IMR-90 (cell line): Measurements from ENCODE around the gene DSCAML1. TPM values are rescaled to one million over a fixed set of nuclear protein-coding genes. Genes with fewer than 3 reads are reported as not detected.

Source experiments
- ATAC-seq: fragments of 200-7000 bp; cut with Tn5 transposase; 2 replicates; pipeline ENCODE4 v1.9.1; 2020; ENCODE audit warnings: low read depth, mild to moderate bottlenecking, moderate library complexity
- BruUV-seq: library from RNA; stranded (reverse); fragments of 400-500 nt; replicated peaks from 2 replicates; lab custom pipeline; 2021; lab: Mats Ljungman, UMichigan
- CTCF ChIA-PET: fragments of 300-600 bp; formaldehyde crosslinking; extraction: SDS; loops from one replicate; lab custom pipeline; 2021; ENCODE audit warnings: antibody characterized with exemption; lab: Yijun Ruan, JAX
- POLR2A ChIA-PET: fragments of 300-600 bp; sonication (Branson Sonifier 250); formaldehyde crosslinking; loops from one replicate; lab custom pipeline; 2022; ENCODE audit warnings: antibody characterized with exemption; ENCODE audit not compliant: unreplicated experiment; lab: Charles Lee
- DNase-seq: peaks from one replicate; pipeline ENCODE4 v3.0.0; 2013
- H2AFZ ChIP-seq: replicated peaks from 2 replicates; pipeline ENCODE3; 2013; ENCODE audit warnings: low read length, mild to moderate bottlenecking; ENCODE audit not compliant: poor library complexity
- H2AK5ac ChIP-seq: 2 replicates; pipeline ENCODE4 v1.6.1; 2013; ENCODE audit warnings: low read depth, low read length, inconsistent platforms
- H2AK9ac ChIP-seq: replicated peaks from 2 replicates; pipeline ENCODE3; 2013; ENCODE audit warnings: mild to moderate bottlenecking, low read depth, low read length, moderate library complexity; ENCODE audit not compliant: poor library complexity
- H2BK120ac ChIP-seq: 2 replicates; pipeline ENCODE4 v1.6.1; 2013; ENCODE audit warnings: low read depth, low read length, inconsistent platforms
- H2BK15ac ChIP-seq: 3 replicates; pipeline ENCODE4 v1.6.1; 2013; ENCODE audit warnings: low read depth, low read length, inconsistent platforms
- H2BK20ac ChIP-seq: 2 replicates; pipeline ENCODE4 v1.6.1; 2013; ENCODE audit warnings: low read depth, mild to moderate bottlenecking, inconsistent platforms, low read length, moderate library complexity
- H2BK5ac ChIP-seq: 2 replicates; pipeline ENCODE4 v1.6.1; 2013; ENCODE audit warnings: mild to moderate bottlenecking, low read depth, low read length, inconsistent platforms; ENCODE audit not compliant: poor library complexity, severe bottlenecking
- H3K14ac ChIP-seq: replicated peaks from 2 replicates; pipeline ENCODE4 v1.6.1; 2013; ENCODE audit warnings: low read depth, low read length, inconsistent platforms
- H3K18ac ChIP-seq: 2 replicates; pipeline ENCODE4 v1.6.1; 2013; ENCODE audit warnings: low read depth, low read length, control low read depth
- H3K23ac ChIP-seq: 2 replicates; pipeline ENCODE4 v1.6.1; 2013; ENCODE audit warnings: low read depth, low read length, inconsistent platforms
- H3K27ac ChIP-seq: 2 replicates; pipeline ENCODE4 v1.5.1; 2013; ENCODE audit warnings: mild to moderate bottlenecking, control low read depth, low read length; ENCODE audit not compliant: insufficient read depth
- H3K27me3 ChIP-seq: 2 replicates; pipeline ENCODE4 v1.6.1; 2013; ENCODE audit warnings: low read length; ENCODE audit not compliant: control insufficient read depth, insufficient read depth
- H3K36me3 ChIP-seq: 2 replicates; pipeline ENCODE4 v1.6.1; 2013; ENCODE audit warnings: low read length, mixed read lengths; ENCODE audit not compliant: control insufficient read depth, insufficient read depth
- H3K4ac ChIP-seq: 2 replicates; pipeline ENCODE4 v1.6.1; 2013; ENCODE audit warnings: low read depth, low read length, inconsistent platforms
- H3K4me1 ChIP-seq: 2 replicates; pipeline ENCODE4 v1.6.1; 2013; ENCODE audit warnings: low read length, mixed read lengths; ENCODE audit not compliant: control insufficient read depth, insufficient read depth
- H3K4me2 ChIP-seq: 2 replicates; pipeline ENCODE4 v1.6.1; 2013; ENCODE audit warnings: low read depth, mild to moderate bottlenecking, control low read depth, low read length, moderate library complexity
- H3K4me3 ChIP-seq: 2 replicates; pipeline ENCODE4 v1.5.1; 2013; ENCODE audit warnings: low read depth, mild to moderate bottlenecking, control low read depth, low read length, moderate library complexity; ENCODE audit not compliant: insufficient read depth
- H3K56ac ChIP-seq: 2 replicates; pipeline ENCODE4 v1.6.1; 2013; ENCODE audit warnings: low read length, inconsistent platforms; ENCODE audit not compliant: insufficient read depth; ENCODE audit errors: extremely low read depth
- H3K79me1 ChIP-seq, 2 experiments: 2 replicates each; pipeline ENCODE4 v1.6.1; 2013; ENCODE audit warnings: low read length in 2 of 2, inconsistent platforms in 1 of 2, low read depth in 1 of 2
- H3K9ac ChIP-seq: 2 replicates; pipeline ENCODE4 v1.6.1; 2013; ENCODE audit warnings: low read depth, low read length, control low read depth
- H3K9me1 ChIP-seq: 2 replicates; pipeline ENCODE4 v1.6.1; 2013; ENCODE audit warnings: low read length, inconsistent platforms; ENCODE audit not compliant: insufficient read depth
- H3K9me3 ChIP-seq: 2 replicates; pipeline ENCODE4 v1.6.1; 2013; ENCODE audit warnings: low read length; ENCODE audit not compliant: control insufficient read depth, insufficient read depth
- H4K20me1 ChIP-seq: 2 replicates; pipeline ENCODE4 v1.6.1; 2013; ENCODE audit warnings: low read length, inconsistent platforms; ENCODE audit not compliant: insufficient read depth
- H4K5ac ChIP-seq: 2 replicates; pipeline ENCODE4 v1.6.1; 2013; ENCODE audit warnings: mild to moderate bottlenecking, low read depth, low read length, control low read depth
- H4K8ac ChIP-seq, 2 experiments: 2 replicates each; pipeline ENCODE4 v1.6.1; 2013; ENCODE audit warnings: low read depth in 2 of 2, low read length in 2 of 2, control low read depth in 1 of 2, inconsistent platforms in 1 of 2
- H4K91ac ChIP-seq: 2 replicates; pipeline ENCODE4 v1.6.1; 2013; ENCODE audit warnings: low read depth, low read length, inconsistent platforms; ENCODE audit not compliant: insufficient read depth
- BHLHE40 ChIP-seq: fragments of 150-350 bp; IDR thresholded peaks from 2 replicates; pipeline ENCODE4 v1.6.1; 2016; ENCODE audit warnings: mild to moderate bottlenecking, low read depth, low read length
- CEBPB ChIP-seq: IDR thresholded peaks from 2 replicates; pipeline ENCODE4 v1.6.1; 2012; ENCODE audit warnings: low read depth, low read length, improper control_type of control experiment
- CHD1 ChIP-seq: IDR thresholded peaks from 2 replicates; pipeline ENCODE4 v1.6.1; 2012; ENCODE audit warnings: low read depth, low read length, improper control_type of control experiment
- FOS ChIP-seq: fragments of 150-350 bp; IDR thresholded peaks from 2 replicates; pipeline ENCODE4 v1.6.1; 2016; ENCODE audit warnings: low read depth, low read length
- MAFK ChIP-seq: IDR thresholded peaks from 2 replicates; pipeline ENCODE4 v1.6.1; 2012; ENCODE audit warnings: low read depth, low read length, improper control_type of control experiment
- MAZ ChIP-seq: IDR thresholded peaks from 2 replicates; pipeline ENCODE4 v1.6.1; 2012; ENCODE audit warnings: low read depth, mild to moderate bottlenecking, low read length, improper control_type of control experiment, moderate library complexity, borderline replicate concordance
- MXI1 ChIP-seq: IDR thresholded peaks from 2 replicates; pipeline ENCODE4 v1.6.1; 2012; ENCODE audit warnings: low read depth, mild to moderate bottlenecking, low read length, moderate library complexity, borderline replicate concordance
- NFE2L2 ChIP-seq: fragments of 150-350 bp; IDR thresholded peaks from 2 replicates; pipeline ENCODE4 v1.6.1; 2016; ENCODE audit warnings: low read depth, mild to moderate bottlenecking, low read length
- POLR2A ChIP-seq: IDR thresholded peaks from 2 replicates; pipeline ENCODE4 v1.6.1; 2012; ENCODE audit warnings: mild to moderate bottlenecking, low read depth, low read length
- RAD21 ChIP-seq: IDR thresholded peaks from 2 replicates; pipeline ENCODE4 v1.6.1; 2012; ENCODE audit warnings: low read length, improper control_type of control experiment
- RCOR1 ChIP-seq: IDR thresholded peaks from 2 replicates; pipeline ENCODE4 v1.6.1; 2012; ENCODE audit warnings: mild to moderate bottlenecking, low read length, improper control_type of control experiment; ENCODE audit not compliant: insufficient replicate concordance
- RFX5 ChIP-seq: IDR thresholded peaks from 2 replicates; pipeline ENCODE4 v1.8.0; 2012; ENCODE audit warnings: low read depth, mild to moderate bottlenecking, low read length, moderate library complexity
- SMC3 ChIP-seq: fragments of 150-350 bp; IDR thresholded peaks from 2 replicates; pipeline ENCODE4 v1.6.1; 2016; ENCODE audit warnings: low read depth, mild to moderate bottlenecking, antibody characterized with exemption, low read length, moderate library complexity
- WGBS, 2 experiments: methylation state at CpG; one replicate each; pipeline versions ENCODE4 v1.1.5 to v1.1.7; 2013; ENCODE audit warnings: missing lambda C conversion rate in 2 of 2; ENCODE audit not compliant: insufficient read length in 1 of 2; ENCODE audit errors: extremely low coverage in 2 of 2; 5-methylcytosine and 5-hydroxymethylcytosine counted together
- dilution Hi-C: fragments of 300-500 bp; cut with HindIII; formaldehyde crosslinking; loops from one replicate; pipeline ENCODE4 v1.14.3; 2018; ENCODE audit warnings: low sequenced_read_pairs; ENCODE audit not compliant: unreplicated experiment
- in situ Hi-C: fragments of 300-500 bp; cut with MboI; formaldehyde crosslinking; loops from 3 replicates; pipeline ENCODE4 v1.14.3; 2019; ENCODE audit warnings: low sequenced_read_pairs, inconsistent platforms, mixed read lengths
- intact Hi-C: fragments of 100-400 bp; cut with micrococcal nuclease; formaldehyde crosslinking; loops from 2 replicates; pipeline ENCODE4 v1.10.0; 2022
- polyA plus RNA-seq, 3 experiments: library from polyadenylated mRNA; depleted of rRNA; stranded (reverse); fragments of >200 nt; gene quantifications; 2 replicates each; pipeline ENCODE4 v1.2.3, GENCODE V29; 2012; ENCODE audit warnings: low replicate concordance in 1 of 3
- total RNA-seq: library from RNA; depleted of rRNA; stranded (reverse); fragments of >200 nt; gene quantifications from 2 replicates; pipeline ENCODE4 v1.2.3, GENCODE V29; 2012
- TF ChIP-seq, protein P1 (sequence below): fragments of 150-350 bp; IDR thresholded peaks from 2 replicates; pipeline ENCODE4 v1.6.1; 2017; ENCODE audit warnings: mild to moderate bottlenecking, antibody characterized with exemption, low read length, low read depth
- TF ChIP-seq, protein P2 (sequence below): conservative IDR thresholded peaks from 2 replicates; pipeline ENCODE4 v1.5.1; 2012; ENCODE audit warnings: mild to moderate bottlenecking, low read depth, low read length, improper control_type of control experiment
- TF ChIP-seq, protein P3 (sequence below): fragments of 150-350 bp; IDR thresholded peaks from 2 replicates; pipeline ENCODE4 v1.6.1; 2016; ENCODE audit warnings: low read depth, mild to moderate bottlenecking, low read length, moderate library complexity, borderline replicate concordance

DSCAML1 gene
- total and polyA plus RNA-seq, 2 of the 4 experiments (the other 2 are of a cell fraction), result not detected

DNA sequence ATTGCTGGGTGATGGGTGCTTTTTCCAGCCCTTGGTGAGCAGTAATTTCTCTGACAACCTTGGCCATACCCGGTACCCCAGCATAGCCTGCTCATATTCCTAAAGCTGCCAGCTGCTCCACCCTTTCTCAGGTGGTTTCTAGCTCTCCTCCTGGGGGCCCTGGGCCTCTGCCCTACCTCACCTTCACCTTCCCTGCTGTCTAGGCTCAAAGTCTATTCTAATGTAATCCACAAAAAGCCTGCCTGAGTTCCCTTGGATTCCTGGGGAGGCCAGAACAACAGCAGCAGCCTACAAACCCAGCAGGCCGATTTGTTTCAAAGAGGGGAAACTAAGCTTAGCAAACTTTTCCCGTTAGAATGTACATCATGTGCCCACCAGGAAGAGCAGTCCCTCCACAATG, 117.6 kb downstream of the DSCAML1 start:
- dilution Hi-C loops (no loop called here), in situ Hi-C loops (no loop called here), intact Hi-C loops (no loop called here)
- no peak overlapping the region for H2AK5ac ChIP-seq
- no peak overlapping the region for H2AK9ac ChIP-seq
- no peak overlapping the region for H2BK20ac ChIP-seq
- ChIA-PET CTCF (no interaction called here), POLR2A (no interaction called here)
- no peak overlapping the region for H3K27ac ChIP-seq
- no CpG with 5 or more reads among the region's 3 CpGs for WGBS, 2 experiments
- H3K36me3 ChIP-seq, result no peaks in the 10 kb centered on the region
- no peak overlapping the region for H3K9ac ChIP-seq
- peaks cover 16% of the 10 kb centered on the region; the same call in 1 of the 2 replicates for H3K27me3 ChIP-seq
- no TSS peak for BruUV-seq
- no peak overlapping the region for H3K4ac ChIP-seq
- H2BK15ac ChIP-seq, result no peak overlapping the region
- H4K91ac ChIP-seq, result no peak overlapping the region
- H3K18ac ChIP-seq, result no peak overlapping the region
- DNase-seq (no peak), ATAC-seq (no peak)
- H3K23ac ChIP-seq, result no peak overlapping the region
- H2AFZ ChIP-seq, result no peak overlapping the region
- no peaks in the 10 kb centered on the region for H3K4me1 ChIP-seq
- no peaks in the 10 kb centered on the region for H3K9me3 ChIP-seq
- H2BK120ac ChIP-seq, result no peak overlapping the region
- H3K4me2 ChIP-seq, result no peak overlapping the region
- H2BK5ac ChIP-seq, result no peak overlapping the region
- H3K79me1 ChIP-seq, result no peaks in the 10 kb centered on the region
- TF ChIP-seq FOS, result no peak
- no peak for TF ChIP-seq RAD21
- TF ChIP-seq, protein P1, sequence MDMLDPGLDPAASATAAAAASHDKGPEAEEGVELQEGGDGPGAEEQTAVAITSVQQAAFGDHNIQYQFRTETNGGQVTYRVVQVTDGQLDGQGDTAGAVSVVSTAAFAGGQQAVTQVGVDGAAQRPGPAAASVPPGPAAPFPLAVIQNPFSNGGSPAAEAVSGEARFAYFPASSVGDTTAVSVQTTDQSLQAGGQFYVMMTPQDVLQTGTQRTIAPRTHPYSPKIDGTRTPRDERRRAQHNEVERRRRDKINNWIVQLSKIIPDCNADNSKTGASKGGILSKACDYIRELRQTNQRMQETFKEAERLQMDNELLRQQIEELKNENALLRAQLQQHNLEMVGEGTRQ, result no peak
- no peak for TF ChIP-seq RFX5
- TF ChIP-seq RCOR1, result no peak
- no peak for TF ChIP-seq CEBPB
- TF ChIP-seq, protein P2, sequence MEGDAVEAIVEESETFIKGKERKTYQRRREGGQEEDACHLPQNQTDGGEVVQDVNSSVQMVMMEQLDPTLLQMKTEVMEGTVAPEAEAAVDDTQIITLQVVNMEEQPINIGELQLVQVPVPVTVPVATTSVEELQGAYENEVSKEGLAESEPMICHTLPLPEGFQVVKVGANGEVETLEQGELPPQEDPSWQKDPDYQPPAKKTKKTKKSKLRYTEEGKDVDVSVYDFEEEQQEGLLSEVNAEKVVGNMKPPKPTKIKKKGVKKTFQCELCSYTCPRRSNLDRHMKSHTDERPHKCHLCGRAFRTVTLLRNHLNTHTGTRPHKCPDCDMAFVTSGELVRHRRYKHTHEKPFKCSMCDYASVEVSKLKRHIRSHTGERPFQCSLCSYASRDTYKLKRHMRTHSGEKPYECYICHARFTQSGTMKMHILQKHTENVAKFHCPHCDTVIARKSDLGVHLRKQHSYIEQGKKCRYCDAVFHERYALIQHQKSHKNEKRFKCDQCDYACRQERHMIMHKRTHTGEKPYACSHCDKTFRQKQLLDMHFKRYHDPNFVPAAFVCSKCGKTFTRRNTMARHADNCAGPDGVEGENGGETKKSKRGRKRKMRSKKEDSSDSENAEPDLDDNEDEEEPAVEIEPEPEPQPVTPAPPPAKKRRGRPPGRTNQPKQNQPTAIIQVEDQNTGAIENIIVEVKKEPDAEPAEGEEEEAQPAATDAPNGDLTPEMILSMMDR, result no peak
- TF ChIP-seq NFE2L2, result no peak
- TF ChIP-seq MAFK, result no peak
- no peak for TF ChIP-seq CHD1
- no peak for TF ChIP-seq SMC3
- TF ChIP-seq BHLHE40, result no peak
- TF ChIP-seq MXI1, result no peak
- TF ChIP-seq MAZ, result no peak
- TF ChIP-seq POLR2A, result no peak
- TF ChIP-seq, protein P3, sequence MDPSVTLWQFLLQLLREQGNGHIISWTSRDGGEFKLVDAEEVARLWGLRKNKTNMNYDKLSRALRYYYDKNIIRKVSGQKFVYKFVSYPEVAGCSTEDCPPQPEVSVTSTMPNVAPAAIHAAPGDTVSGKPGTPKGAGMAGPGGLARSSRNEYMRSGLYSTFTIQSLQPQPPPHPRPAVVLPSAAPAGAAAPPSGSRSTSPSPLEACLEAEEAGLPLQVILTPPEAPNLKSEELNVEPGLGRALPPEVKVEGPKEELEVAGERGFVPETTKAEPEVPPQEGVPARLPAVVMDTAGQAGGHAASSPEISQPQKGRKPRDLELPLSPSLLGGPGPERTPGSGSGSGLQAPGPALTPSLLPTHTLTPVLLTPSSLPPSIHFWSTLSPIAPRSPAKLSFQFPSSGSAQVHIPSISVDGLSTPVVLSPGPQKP, result no peak
- H3K14ac ChIP-seq, result no peak overlapping the region
- H3K9me1 ChIP-seq, result no peaks in the 10 kb centered on the region
- H3K56ac ChIP-seq, result no peak overlapping the region
- no peak overlapping the region for H4K8ac ChIP-seq
- H4K5ac ChIP-seq, result no peak overlapping the region
- no peaks in the 10 kb centered on the region for H4K20me1 ChIP-seq
- H3K4me3 ChIP-seq, result no peak overlapping the region
